SH-SY5Y (cell line): ENCODE measurements around the gene ISCA2.

ENCODE experiments used
- GATA2 ChIP-seq: IDR thresholded peaks from 2 replicates; pipeline ENCODE4 v1.6.1; 2011; ENCODE audit warnings: mild to moderate bottlenecking, low read depth, low read length
- GATA3 ChIP-seq: IDR thresholded peaks from 2 replicates; pipeline ENCODE4 v1.6.1; 2011; ENCODE audit warnings: low read depth, mild to moderate bottlenecking, low read length, moderate library complexity

ISCA2 gene

DNA sequence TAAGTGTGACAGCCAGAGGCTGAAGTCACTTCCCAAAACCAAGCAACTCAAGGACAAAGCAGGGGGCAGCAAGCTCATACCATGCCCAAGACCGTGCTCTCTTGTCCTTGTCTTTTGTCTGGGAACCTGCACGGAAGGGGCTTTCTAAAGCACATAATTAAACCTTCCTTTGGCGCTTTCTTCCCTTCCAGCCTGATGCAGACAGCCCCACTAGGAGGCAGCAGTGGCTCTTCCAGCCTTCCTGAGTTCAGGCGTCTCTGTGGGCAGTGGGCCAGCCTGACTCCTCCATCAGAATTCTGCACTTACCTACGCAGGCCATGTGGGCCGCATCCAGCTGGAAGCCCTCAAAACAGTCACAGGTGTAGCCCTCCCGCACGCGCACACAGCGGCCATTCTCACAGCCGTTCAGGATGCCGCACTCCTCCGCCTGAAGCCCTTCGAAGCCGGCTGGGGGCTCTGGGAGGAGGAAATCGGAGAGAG lies 7.6 kb downstream of the ISCA2 start:
- no peak for TF ChIP-seq GATA3
- no peak for TF ChIP-seq GATA2

DNA sequence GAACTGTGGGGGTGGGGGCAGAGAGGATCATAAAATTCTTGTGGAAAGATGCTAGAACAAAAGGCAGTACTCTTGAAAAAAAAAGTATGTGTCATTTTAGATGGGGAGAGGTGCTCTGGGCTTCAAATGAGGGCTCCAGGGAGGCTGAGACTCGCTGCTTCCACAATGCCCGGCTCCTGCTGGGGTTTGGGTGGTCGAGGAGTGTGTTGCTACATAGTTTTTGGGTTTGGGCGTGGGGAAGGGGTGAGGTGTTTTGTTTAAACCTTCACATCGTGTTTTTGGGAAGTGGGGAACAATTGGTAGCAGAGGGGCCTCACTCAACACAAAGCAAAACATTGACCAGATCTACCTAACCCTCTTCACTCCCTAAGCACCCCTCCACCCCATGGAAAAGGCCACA lies 8.1 kb downstream of the ISCA2 start:
- TF ChIP-seq GATA3 (no peak), GATA2 (no peak)

DNA sequence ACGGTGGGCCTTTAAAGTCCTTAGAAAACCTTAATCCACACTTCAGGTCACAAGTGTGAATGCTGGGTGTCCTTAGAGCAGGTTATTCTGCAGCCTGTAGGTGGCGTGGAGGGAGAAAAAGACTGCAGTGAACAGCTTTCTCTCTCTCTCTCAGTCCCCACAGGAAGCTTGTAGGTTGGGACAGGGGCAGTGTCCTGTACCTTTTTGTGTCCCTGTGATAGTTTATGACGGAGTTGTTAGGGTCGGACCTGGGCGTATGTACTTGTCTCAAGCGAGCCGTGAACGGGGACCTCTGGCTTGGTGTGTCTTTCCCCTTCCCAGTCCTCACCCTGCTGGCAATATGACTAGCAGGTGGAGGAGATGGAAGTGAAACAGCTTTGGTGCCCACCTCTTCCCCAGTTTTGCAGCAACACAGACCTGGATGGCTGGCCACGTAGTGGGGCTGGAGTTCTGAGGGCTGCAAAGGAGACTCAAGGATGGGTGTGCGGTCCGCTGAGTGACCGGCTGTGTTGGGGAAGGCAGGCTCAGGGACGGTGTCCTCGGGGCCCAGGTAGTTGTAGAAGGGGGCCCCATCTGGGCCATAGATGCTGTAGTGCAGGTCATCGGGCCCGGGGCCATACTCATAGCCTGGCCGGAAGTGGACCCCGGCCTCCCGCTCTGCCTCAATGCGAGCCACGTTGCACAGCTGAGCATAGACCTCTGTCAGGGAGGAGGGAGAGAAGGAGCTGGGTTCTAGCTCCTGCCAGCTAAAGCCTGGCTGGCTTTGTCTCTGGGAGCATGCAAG lies 8.9 kb downstream of the ISCA2 start:
- TF ChIP-seq GATA3 = no peak
- TF ChIP-seq GATA2 = no peak

DNA sequence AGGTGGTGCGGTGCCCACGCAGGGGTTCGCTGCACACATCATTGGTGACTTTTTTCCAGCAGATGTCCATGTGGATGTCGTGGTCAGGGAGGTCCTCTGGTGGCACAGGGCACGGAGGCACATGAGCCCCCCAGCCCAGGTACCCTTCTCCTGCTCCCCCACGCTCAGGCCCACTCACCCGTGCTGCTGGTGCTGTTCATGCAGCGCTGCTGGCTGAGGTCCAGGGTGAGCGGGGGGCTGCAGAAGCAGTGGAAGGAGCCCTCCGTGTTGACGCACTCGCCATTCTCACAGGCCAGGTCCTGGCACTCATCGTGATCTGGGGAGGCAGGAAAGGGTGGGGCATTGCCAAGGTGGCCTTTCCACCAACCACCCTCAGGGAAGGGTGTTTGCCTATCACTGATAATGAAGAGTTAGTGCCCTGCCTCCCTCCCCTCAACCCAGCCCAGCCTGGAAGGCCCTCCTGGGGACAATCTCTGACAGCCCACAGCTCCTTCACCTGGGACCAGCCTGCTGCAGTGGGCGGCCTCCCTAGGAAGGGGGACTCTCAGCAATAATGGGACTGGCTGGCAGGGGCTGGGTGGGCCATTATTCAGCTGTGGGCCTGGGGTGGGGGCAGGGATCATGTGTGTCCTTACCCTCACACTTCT lies 9.8 kb downstream of the ISCA2 start:
- TF ChIP-seq GATA2 = no peak
- TF ChIP-seq GATA3 = no peak

DNA sequence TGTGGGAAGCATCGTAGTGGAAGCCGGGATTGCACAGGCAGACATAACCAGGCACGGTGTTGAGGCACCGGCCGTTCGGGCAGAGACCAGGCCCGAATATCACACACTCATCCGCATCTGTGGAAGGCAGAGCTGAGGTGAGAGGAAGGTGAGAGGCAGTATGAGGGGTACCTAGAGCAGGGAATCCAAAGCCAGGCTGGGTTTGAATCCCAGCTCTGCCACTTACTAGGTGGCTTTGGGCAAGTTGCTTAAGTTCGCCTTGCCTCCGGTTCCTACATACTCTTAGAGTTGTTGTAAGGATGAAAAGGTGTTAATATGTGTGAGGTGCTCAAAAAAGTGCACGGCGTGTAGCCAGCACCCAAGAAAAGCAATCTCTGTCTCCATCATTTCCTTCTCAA lies 10.4 kb downstream of the ISCA2 start:
- TF ChIP-seq GATA2 = no peak
- no peak for TF ChIP-seq GATA3

DNA sequence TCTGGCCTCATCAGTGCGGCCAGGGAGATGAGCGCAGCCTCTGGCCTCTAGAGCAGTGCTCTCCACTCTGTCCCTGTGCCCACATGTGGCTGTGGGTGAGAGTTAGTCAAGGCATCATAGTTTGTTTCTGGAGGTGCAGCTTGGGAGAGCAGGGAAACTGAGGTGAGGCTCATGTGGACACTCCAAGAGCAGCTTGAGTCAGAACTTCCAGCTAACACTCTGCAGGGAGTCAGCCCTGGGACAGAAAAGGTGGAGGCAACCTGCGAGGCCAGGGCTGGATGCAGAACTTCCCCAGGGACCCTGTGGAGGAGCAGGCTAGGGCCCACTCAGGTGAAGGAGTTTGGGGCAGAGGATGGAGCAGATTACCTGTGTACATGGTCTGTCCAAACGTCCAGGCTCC lies 10.8 kb downstream of the ISCA2 start:
- TF ChIP-seq GATA3 (no peak), GATA2 (no peak)

DNA sequence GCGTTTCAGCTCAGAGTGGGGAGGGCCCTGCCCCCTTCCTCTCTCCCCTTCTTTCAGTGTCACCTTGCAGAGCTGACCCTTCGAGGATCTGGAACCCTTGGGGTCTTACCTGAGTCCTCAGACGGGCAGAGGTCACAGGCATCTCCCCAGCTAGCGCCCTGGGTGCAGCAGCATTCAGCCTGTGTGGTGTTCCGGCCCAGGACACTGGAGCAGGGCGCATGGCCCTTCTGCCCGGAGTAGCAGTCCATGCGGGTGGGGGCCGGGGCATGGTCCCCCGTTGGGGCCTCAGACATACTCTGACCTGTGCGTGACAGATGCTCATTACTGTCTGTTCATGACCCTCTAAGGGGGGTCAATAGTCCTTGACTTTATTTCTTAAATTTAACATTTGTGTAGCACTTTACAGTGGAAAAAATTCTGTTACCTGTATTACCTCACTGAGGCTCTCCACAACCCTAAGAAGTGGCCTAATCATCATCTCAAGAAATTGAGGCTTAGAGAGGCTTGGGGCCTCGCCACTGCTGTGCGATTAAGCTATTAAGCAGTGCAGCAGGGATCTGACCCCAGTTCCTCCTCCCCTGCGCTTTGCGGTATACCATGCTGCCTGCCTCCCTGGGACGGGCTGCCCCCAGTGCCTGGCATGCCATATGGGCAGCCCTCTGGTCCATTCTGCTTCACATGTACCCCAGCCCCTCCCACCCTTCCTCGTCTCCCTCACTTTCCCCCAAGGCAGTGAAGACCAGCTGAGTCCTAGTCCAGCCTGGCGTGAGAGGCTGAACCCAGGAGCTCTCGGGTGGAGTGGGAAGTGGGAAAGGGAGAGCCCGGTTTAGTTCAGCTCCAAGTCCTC lies 11.5 kb downstream of the ISCA2 start:
- no peak for TF ChIP-seq GATA2
- no peak for TF ChIP-seq GATA3

DNA sequence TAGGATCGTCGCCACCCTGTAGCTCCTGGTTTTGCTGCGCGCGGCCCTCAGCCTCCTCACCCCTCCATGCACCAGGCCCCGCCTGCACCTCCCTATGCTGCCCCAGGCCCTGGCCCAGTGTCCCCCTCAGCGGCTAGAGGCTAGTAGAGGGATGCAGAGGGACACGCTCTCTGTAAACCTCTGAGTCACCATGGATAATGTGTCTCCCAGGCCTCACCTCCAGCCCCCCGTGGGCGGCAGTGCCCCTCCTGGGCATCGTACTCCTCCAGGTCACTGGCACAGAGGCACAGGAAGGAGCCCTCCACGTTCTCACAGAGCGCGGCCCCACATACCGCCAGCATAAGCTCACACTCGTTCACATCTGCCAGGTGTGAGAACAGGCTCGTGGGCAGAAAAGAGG lies 12.3 kb downstream of the ISCA2 start:
- TF ChIP-seq GATA3 (no peak), GATA2 (no peak)

DNA sequence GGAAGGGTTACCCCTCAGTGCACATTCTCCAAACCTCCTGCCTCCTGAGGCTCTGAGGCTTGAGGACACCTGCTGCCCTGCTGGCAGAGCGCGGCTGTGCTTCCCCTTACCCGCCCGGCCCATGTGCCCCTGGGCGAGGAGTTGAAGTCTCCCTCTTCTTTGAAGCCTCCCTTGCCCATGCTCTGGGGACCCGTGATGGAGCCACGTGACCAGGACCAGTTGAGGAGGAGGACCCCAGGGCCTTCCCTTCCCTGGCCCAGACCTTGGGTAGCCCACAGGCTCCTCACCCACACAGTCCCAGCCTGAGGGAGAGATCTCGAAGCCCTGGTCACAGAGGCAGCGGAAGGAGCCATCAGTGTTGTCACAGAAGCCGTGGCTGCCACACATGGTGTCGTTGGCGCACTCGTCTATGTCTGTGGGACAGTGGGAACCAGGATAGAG lies 12.9 kb downstream of the ISCA2 start:
- TF ChIP-seq GATA3 = no peak

DNA sequence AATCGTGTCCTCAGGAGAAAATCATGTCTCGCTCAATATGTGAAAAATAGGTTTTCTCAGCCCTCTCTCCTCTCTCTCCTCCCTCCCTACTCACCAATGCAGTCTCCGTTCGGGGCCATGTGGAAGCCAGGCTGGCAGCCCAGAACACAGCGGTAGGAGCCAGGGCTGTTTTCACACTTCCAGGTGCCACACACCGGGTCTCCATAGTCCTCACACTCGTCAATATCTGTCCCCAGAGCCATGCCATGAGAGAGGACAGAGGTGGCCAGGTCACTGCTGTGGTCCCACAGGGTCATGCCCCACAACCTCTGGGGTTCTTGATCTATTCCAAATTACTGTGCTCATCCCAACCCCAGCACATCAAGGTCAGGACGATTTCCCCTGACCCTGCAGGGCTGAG lies 13.5 kb downstream of the ISCA2 start:
- TF ChIP-seq GATA3 (no peak), GATA2 (no peak)

DNA sequence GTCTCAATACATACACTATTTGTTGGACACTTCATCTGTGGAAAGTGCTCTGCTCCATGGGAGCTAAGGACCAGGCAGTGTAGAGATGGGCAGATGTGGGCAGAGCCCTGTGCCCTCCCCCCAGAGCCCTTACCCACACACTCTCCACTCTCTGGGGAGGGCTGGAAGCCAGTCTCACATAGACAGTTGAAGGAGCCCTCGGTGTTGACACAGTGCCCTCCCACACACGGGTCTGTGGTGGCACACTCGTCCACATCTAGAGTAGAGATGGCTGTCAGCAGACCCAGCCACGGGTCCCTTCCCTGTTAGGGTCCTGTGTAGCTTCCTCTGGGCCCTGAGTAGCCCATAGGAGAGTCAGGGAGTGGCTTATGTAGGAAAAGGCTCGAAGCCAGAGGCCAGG lies 14.3 kb downstream of the ISCA2 start:
- TF ChIP-seq GATA3 = no peak
- no peak for TF ChIP-seq GATA2

DNA sequence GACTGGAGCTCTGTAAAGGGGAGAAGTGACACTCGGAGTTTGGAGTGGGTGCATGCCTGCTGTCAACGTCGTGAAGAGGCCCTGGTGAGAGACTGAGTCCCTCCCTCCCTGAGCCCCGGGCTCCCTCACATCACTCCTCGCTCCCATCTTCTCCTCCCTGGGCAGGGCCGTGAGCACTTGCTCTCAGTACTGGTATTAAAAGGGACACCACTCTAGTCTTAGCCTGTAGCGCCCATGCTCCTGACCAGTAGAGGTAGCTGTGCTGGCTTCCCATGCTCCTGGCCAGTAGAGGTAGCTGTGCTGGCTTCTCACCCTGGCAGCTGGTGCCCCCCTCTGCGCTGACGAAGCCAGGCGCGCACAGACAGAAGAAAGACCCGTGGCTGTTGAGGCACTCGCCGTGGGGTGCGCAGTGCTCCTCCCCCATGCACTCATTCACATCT lies 14.7 kb downstream of the ISCA2 start:
- TF ChIP-seq GATA2 (no peak), GATA3 (no peak)

DNA sequence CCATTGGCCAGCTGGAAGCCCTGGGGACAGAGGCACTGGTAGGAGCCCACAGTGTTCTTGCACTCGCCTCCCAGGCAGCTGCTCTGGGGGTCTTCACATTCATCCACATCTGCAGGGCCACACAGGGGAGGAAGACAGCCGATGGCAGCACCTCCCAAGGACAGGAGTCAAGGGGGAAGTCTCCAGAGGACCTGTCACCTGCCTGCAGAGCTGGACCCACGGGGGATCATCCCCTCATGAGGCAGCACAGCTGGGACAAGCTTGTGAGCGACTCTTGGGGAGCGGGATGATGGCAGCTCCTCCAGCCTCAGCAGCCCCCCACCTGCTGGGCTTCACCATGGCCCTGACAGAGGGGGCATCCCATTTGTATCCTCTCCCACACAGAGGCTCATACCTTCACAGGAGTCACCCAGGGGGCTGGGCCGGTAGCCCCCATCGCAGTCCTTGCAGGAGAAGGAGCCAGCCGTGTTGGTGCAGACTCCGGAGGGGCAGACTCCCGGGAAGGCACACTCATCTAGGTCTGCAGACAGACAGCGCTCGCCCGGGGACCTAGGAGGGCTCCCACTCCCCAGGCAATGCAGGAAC lies 15.4 kb downstream of the ISCA2 start:
- TF ChIP-seq GATA3 (no peak), GATA2 (no peak)
